ENCODE results near the gene RUNX2.

The RUNX2 gene

GRCh38 chr6:45427726-45428125 lies 99.6 kb downstream of the RUNX2 start (continued):
- TF ChIP-seq CSRNP3 (CRISPR knock-in tag; IDR thresholded peaks at IDR 0.05) (no peak), RARB (CRISPR knock-in tag; IDR thresholded peaks at IDR 0.05) (no peak)

GRCh38 chr6:45428727-45429126 lies 100.6 kb downstream of the RUNX2 start:
- no peak for ATAC-seq
- TF ChIP-seq TSHZ2 (CRISPR knock-in tag; IDR thresholded peaks at IDR 0.05): no peak
- no peak for TF ChIP-seq TOX (CRISPR knock-in tag; IDR thresholded peaks at IDR 0.05; ENCODE audit: borderline replicate concordance)
- no peak for TF ChIP-seq ZFP3 (CRISPR knock-in tag; IDR thresholded peaks at IDR 0.05)
- TF ChIP-seq ESRRG (CRISPR knock-in tag; IDR thresholded peaks at IDR 0.05): no peak
- no peak for TF ChIP-seq TCF4 (CRISPR knock-in tag; IDR thresholded peaks at IDR 0.05; ENCODE audit: borderline replicate concordance)
- no peak for TF ChIP-seq CREB5 (CRISPR knock-in tag; IDR thresholded peaks at IDR 0.05; ENCODE audit: low read depth)
- no peak for TF ChIP-seq PPARA (CRISPR knock-in tag; IDR thresholded peaks at IDR 0.05; ENCODE audit: borderline replicate concordance)
- no peak for TF ChIP-seq ZNF565 (CRISPR knock-in tag; conservative IDR thresholded peaks at IDR 0.05; ENCODE audit: low read depth)
- TF ChIP-seq CSDC2 (CRISPR knock-in tag; IDR thresholded peaks at IDR 0.05): no peak
- no peak for TF ChIP-seq ZFP30 (CRISPR knock-in tag; IDR thresholded peaks at IDR 0.05)
- no peak for TF ChIP-seq ZNF70 (CRISPR knock-in tag; IDR thresholded peaks at IDR 0.05)
- no peak for TF ChIP-seq POU6F1 (CRISPR knock-in tag; IDR thresholded peaks at IDR 0.05; ENCODE audit: borderline replicate concordance, low read depth)
- TF ChIP-seq RARB (CRISPR knock-in tag; IDR thresholded peaks at IDR 0.05): no peak
- no peak for TF ChIP-seq OSR1 (CRISPR knock-in tag; IDR thresholded peaks at IDR 0.05)
- no peak for TF ChIP-seq SNAI2 (CRISPR knock-in tag; IDR thresholded peaks at IDR 0.05)
- no peak for TF ChIP-seq CSRNP3 (CRISPR knock-in tag; IDR thresholded peaks at IDR 0.05)
- no peak for TF ChIP-seq GLIS3 (CRISPR knock-in tag; IDR thresholded peaks at IDR 0.05)

- TF ChIP-seq CSDC2 (CRISPR knock-in tag; IDR thresholded peaks at IDR 0.05) (no peak), ZFP3 (CRISPR knock-in tag; IDR thresholded peaks at IDR 0.05) (no peak), GLIS3 (CRISPR knock-in tag; IDR thresholded peaks at IDR 0.05) (no peak), TCF4 (CRISPR knock-in tag; IDR thresholded peaks at IDR 0.05; ENCODE audit: borderline replicate concordance) (no peak), ISL1 (CRISPR knock-in tag; IDR thresholded peaks at IDR 0.05) (no peak), ZNF70 (CRISPR knock-in tag; IDR thresholded peaks at IDR 0.05) (no peak)
- TF ChIP-seq, protein P1, sequence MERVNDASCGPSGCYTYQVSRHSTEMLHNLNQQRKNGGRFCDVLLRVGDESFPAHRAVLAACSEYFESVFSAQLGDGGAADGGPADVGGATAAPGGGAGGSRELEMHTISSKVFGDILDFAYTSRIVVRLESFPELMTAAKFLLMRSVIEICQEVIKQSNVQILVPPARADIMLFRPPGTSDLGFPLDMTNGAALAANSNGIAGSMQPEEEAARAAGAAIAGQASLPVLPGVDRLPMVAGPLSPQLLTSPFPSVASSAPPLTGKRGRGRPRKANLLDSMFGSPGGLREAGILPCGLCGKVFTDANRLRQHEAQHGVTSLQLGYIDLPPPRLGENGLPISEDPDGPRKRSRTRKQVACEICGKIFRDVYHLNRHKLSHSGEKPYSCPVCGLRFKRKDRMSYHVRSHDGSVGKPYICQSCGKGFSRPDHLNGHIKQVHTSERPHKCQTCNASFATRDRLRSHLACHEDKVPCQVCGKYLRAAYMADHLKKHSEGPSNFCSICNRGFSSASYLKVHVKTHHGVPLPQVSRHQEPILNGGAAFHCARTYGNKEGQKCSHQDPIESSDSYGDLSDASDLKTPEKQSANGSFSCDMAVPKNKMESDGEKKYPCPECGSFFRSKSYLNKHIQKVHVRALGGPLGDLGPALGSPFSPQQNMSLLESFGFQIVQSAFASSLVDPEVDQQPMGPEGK (CRISPR knock-in tag; IDR thresholded peaks at IDR 0.05; ENCODE audit: borderline replicate concordance): no peak
- no peak for ATAC-seq
These were observed 102.6 kb downstream of the RUNX2 start for GRCh38 chr6:45430590-45431202.
